MM.1S (cell line): ENCODE results near the gene ALDH18A1.

Source experiments
- EZH2 ChIP-seq: fragments of 300-600 bp; sonication (generic); optimal IDR thresholded peaks from 2 replicates; pipeline ENCODE3; 2017; ENCODE audit warnings: low read depth, mild to moderate bottlenecking, antibody characterized with exemption, low read length, mixed read lengths
- TF ChIP-seq, protein P1 (sequence below): fragments of 300-600 bp; sonication (generic); IDR thresholded peaks from 2 replicates; pipeline ENCODE4 v1.5.1; 2016; ENCODE audit warnings: antibody characterized with exemption, low read length, mixed read lengths

DNA sequence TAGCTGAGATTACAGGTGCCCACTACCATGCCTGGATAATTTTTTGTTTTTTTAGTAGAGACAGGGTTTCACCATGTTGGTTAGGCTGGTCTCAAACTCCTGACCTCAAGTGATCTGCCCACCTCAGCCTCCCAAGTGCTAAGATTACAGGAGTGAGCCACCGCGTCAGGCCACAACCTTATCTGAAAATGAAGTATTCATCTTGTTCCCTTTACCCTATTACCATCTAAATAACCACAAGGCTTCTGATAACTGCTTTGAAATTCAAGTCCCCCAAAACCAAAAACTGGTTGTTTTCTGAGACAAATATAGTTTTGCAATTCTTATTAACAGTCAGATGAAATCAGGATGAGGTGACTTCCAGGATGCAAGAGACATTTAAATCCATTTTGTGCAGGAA lies 34.8 kb upstream of the ALDH18A1 start:
- TF ChIP-seq, protein P1, sequence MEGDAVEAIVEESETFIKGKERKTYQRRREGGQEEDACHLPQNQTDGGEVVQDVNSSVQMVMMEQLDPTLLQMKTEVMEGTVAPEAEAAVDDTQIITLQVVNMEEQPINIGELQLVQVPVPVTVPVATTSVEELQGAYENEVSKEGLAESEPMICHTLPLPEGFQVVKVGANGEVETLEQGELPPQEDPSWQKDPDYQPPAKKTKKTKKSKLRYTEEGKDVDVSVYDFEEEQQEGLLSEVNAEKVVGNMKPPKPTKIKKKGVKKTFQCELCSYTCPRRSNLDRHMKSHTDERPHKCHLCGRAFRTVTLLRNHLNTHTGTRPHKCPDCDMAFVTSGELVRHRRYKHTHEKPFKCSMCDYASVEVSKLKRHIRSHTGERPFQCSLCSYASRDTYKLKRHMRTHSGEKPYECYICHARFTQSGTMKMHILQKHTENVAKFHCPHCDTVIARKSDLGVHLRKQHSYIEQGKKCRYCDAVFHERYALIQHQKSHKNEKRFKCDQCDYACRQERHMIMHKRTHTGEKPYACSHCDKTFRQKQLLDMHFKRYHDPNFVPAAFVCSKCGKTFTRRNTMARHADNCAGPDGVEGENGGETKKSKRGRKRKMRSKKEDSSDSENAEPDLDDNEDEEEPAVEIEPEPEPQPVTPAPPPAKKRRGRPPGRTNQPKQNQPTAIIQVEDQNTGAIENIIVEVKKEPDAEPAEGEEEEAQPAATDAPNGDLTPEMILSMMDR = no peak
- no peak for TF ChIP-seq EZH2
